Heart left ventricle (tissue), 13 donors: Measurements from ENCODE around the gene SPSB4.

Experiments
- POLR2A ChIP-seq, 2 donors: fragments of 450-650 bp; IDR thresholded peaks; one replicate each; pipeline ENCODE4 v1.6.1; 2017; ENCODE audit warnings: antibody characterized with exemption in 2 of 2, mild to moderate bottlenecking in 2 of 2, moderate library complexity in 2 of 2
- TF ChIP-seq, protein P1 (sequence below), 12 donors: fragments of 200-600 bp; sonication (generic) in 4 of 12; IDR thresholded peaks; one replicate each; pipeline versions ENCODE4 v1.5.0 to v1.8.0; 2018 to 2022; ENCODE audit warnings: antibody characterized with exemption in 12 of 12, mild to moderate bottlenecking in 5 of 12
- donor health status: ischemic (EF 13 %, LVEDD 7.1; RV severe dilation, severe dysfunction).
- donor health status: DM: no; HTN: yes; CAD: no.
- donor health status: DM: no; HTN: no; CAD: no.
- donor health status: ischemic (EF 25% LVEDD 6.9; RV normal size, moderate dysfunction).
- donor health status: ischemic (EF 25% LVEDD 5.7; RV mildly dilated, moderate dysfunction).
- donor health status: ischemic (EF 35%, LVEDD 5.7; RV mildly dilated, moderate dysfunction).
- donor health status: nonischemic (EF 11% LVEDD 7.7; RV severe dilation, severe dysfunction).
- donor health status: DM: yes; HTN: yes; CAD: no.
- donor health status: PGD.
- donor health status: ischemic (EF 29% LVEDD 5.4; RV normal size, mild dysfunction).
- donor health status: nonischemic (EF 23%, LVEDD 6.1; RV moderate dilation, normal function).

DNA sequence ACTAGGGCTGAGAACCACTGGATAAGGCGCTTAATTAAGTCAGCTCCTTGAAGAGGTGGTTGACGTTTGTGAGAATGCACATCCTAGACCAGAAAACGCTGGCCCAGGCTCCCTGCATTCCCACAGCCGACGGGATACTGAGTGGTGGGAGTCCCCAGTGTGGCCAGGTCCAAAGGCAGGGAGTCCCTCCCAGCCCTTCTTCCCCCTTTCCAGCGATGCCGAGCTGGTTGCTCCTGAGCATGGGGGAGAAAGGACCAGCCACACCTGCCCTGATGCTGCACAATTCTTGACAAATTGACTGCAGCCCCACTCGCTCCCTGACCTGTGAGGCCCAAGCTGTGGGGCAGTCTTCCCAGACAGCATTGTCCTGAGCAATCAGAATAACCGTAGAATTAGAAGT, 101.0 kb downstream of the SPSB4 start:
- TF ChIP-seq, protein P1, sequence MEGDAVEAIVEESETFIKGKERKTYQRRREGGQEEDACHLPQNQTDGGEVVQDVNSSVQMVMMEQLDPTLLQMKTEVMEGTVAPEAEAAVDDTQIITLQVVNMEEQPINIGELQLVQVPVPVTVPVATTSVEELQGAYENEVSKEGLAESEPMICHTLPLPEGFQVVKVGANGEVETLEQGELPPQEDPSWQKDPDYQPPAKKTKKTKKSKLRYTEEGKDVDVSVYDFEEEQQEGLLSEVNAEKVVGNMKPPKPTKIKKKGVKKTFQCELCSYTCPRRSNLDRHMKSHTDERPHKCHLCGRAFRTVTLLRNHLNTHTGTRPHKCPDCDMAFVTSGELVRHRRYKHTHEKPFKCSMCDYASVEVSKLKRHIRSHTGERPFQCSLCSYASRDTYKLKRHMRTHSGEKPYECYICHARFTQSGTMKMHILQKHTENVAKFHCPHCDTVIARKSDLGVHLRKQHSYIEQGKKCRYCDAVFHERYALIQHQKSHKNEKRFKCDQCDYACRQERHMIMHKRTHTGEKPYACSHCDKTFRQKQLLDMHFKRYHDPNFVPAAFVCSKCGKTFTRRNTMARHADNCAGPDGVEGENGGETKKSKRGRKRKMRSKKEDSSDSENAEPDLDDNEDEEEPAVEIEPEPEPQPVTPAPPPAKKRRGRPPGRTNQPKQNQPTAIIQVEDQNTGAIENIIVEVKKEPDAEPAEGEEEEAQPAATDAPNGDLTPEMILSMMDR (IDR thresholded peaks at IDR 0.05), result no peak
- TF ChIP-seq POLR2A (IDR thresholded peaks at IDR 0.05), result no peak
